H1 (cell line): ENCODE data around the gene TEKT3. TPM values are rescaled to one million over a fixed set of nuclear protein-coding genes. Genes with fewer than 3 reads are reported as not detected.

Source experiments
- CBX5 ChIP-seq: fragments of 300-800, 300-1000 bp; sonication (generic); IDR thresholded peaks from 2 replicates; pipeline ENCODE4 v1.7.1; 2016; ENCODE audit warnings: antibody characterized with exemption, low read length, low read depth
- polyA plus RNA-seq, 7 experiments: library from polyadenylated mRNA; depleted of rRNA in 3 of 7; stranded (reverse) in 5 of 7; unstranded in 2 of 7; fragments of >200 nt in 5 of 7; fragments of 200-250 nt in 2 of 7; gene quantifications; 1 replicate in 5 of 7; 2 replicates in 1 of 7; 4 replicates in 1 of 7; pipeline versions ENCODE4 v1.2.1 to v1.2.3, GENCODE V29; 2011 to 2013; ENCODE audit warnings: missing spikeins in 2 of 7, mixed read lengths in 2 of 7
- small RNA-seq: library from polyadenylated mRNA; stranded (forward); fragments of <200 nt; extraction: miRNeasy Mini kit (QIAGEN cat#:217004); gene quantifications from one replicate; pipeline ENCODE3, GENCODE V24; 2013; ENCODE audit not compliant: insufficient read depth
- total RNA-seq: library from RNA; stranded (reverse); fragmentation: NEBNext Ultra II Directional; extraction: Animal tissue kit (Norgen Biotek cat#: 25700); gene quantifications from 2 replicates; pipeline ENCODE4 v1.2.1, GENCODE V29; 2021

Gene TEKT3
- total and polyA plus RNA-seq, 2 of the 8 experiments (the other 6 are each of a cell fraction or from before 2014, with no cell fraction given): 2.2 to 2.9 TPM

DNA sequence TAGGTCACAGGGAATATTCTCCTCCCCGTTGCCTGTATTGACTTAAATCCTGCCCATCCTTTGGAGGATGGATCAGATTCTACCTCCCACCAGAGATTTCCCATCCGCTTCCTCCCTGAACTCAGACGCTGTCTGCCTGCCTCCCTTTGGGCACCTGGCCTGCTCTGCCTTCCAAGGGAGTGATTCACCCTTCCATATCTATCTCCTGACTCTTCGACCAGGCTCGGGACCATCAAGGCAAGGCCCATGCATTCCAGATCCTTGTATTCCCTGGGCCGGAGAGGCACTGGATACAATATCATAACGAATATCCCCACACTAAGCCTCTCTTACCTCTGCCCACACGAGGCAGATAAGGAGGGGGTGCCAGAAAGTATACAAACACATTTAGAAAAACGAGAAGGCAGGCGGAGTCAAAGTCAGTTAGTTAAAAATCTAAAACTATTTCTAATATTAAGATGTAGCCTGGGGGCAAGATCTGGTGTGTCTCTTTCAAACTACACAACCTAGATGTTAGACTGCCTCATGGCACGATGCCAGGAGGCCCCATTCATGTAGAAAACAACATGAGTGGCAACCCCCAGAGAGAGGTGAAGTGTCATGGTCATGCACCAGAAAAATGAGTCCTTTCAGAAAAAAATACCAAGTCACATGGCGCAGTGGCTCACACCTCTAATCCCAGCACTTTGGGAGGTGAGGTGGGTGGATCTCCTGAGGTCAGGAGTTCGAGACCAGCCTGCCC, 85.5 kb downstream of the TEKT3 start (continued):
- no peak for TF ChIP-seq CBX5

Small RNAs within 50 kb of the gene (small RNA-seq; reads per million reads assigned to genes)
- not detected for gene RNU6-799P

Other genes with a start within 250 kb of the TEKT3 start
- gene PMP22, start 76.3 kb downstream of the TEKT3 start, total RNA-seq: 0.84 and 0.86 TPM in 2 replicates
- 4.6 and 4.9 TPM in 2 replicates for gene PMP22, start 76.3 kb downstream of the TEKT3 start, polyA plus RNA-seq (2011; rRNA removed)
- gene CDRT4, start 126.0 kb upstream of the TEKT3 start, total RNA-seq: 1.4 and 2.6 TPM in 2 replicates
- gene CDRT4, start 126.0 kb upstream of the TEKT3 start, polyA plus RNA-seq (2011; rRNA removed): 3.0 and 5.6 TPM in 2 replicates
- gene TVP23C, start 221.9 kb upstream of the TEKT3 start, total RNA-seq: 9.6 and 10.0 TPM in 2 replicates
- gene TVP23C, start 221.9 kb upstream of the TEKT3 start, polyA plus RNA-seq (2011; rRNA removed): 2.9 and 3.4 TPM in 2 replicates